ENCODE results near the gene EIF5A.

DNA sequence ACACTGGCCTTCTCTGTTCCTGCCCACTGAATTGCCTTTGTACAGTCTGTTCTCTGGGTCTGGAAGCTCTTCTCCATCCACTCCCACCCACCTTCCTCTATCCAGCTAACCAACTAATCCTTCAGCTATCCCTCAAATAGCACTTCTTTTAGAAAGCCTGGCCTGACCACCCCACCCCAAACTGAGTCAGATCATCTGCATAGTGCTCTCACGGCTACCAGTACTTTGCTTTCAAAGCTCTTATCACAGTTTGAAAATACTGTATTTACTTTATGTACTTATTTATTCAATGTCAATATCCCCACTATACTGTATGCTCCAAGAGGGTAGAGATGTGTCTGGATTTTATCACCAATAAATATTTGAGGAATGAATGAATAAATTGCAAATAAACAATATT, 40.6 kb upstream of the EIF5A start:
- TF ChIP-seq, protein P1, sequence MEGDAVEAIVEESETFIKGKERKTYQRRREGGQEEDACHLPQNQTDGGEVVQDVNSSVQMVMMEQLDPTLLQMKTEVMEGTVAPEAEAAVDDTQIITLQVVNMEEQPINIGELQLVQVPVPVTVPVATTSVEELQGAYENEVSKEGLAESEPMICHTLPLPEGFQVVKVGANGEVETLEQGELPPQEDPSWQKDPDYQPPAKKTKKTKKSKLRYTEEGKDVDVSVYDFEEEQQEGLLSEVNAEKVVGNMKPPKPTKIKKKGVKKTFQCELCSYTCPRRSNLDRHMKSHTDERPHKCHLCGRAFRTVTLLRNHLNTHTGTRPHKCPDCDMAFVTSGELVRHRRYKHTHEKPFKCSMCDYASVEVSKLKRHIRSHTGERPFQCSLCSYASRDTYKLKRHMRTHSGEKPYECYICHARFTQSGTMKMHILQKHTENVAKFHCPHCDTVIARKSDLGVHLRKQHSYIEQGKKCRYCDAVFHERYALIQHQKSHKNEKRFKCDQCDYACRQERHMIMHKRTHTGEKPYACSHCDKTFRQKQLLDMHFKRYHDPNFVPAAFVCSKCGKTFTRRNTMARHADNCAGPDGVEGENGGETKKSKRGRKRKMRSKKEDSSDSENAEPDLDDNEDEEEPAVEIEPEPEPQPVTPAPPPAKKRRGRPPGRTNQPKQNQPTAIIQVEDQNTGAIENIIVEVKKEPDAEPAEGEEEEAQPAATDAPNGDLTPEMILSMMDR (IDR thresholded peaks at IDR 0.05), result no peak
- TF ChIP-seq POLR2A (IDR thresholded peaks at IDR 0.05; ENCODE audit: low read length), result no peak
- TF ChIP-seq JUNB (IDR thresholded peaks at IDR 0.05), result no peak
- TF ChIP-seq, protein P2, sequence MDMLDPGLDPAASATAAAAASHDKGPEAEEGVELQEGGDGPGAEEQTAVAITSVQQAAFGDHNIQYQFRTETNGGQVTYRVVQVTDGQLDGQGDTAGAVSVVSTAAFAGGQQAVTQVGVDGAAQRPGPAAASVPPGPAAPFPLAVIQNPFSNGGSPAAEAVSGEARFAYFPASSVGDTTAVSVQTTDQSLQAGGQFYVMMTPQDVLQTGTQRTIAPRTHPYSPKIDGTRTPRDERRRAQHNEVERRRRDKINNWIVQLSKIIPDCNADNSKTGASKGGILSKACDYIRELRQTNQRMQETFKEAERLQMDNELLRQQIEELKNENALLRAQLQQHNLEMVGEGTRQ (IDR thresholded peaks at IDR 0.05), result no peak
- TF ChIP-seq, protein P3, sequence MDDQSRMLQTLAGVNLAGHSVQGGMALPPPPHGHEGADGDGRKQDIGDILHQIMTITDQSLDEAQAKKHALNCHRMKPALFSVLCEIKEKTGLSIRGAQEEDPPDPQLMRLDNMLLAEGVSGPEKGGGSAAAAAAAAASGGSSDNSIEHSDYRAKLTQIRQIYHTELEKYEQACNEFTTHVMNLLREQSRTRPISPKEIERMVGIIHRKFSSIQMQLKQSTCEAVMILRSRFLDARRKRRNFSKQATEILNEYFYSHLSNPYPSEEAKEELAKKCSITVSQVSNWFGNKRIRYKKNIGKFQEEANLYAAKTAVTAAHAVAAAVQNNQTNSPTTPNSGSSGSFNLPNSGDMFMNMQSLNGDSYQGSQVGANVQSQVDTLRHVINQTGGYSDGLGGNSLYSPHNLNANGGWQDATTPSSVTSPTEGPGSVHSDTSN (IDR thresholded peaks at IDR 0.05), result no peak
- no peak for TF ChIP-seq CEBPB (IDR thresholded peaks at IDR 0.05)
- no peak for TF ChIP-seq KDM1A (IDR thresholded peaks at IDR 0.05; ENCODE audit: low read depth)

Measured in A549 (cell line).